Measurements from ENCODE around the gene MTMR1.

MTMR1 gene

GRCh38 chrX:150781677-150782076, 88.5 kb downstream of the MTMR1 start:
- Histone ChIP-seq H3K27me3 (ENCODE audit: control insufficient read depth, insufficient read depth, low read length) (no peaks in the 10 kb centered on the region), H3K36me3 (ENCODE audit: control insufficient read depth, insufficient read depth, low read length) (no peaks in the 10 kb centered on the region), H3K4me2 (ENCODE audit: low read length) (no peak overlapping the region), H3K27ac (no peak overlapping the region), H3K79me2 (no peaks in the 10 kb centered on the region), H3K4me1 (no peaks in the 10 kb centered on the region), H3K9me3 (ENCODE audit: control insufficient read depth, low read length) (no peaks in the 10 kb centered on the region), H3K9ac (no peak overlapping the region), H2AFZ (no peak overlapping the region), H3K4me3 (ENCODE audit: low read depth, low read length) (no peak overlapping the region)
- TF ChIP-seq CTCF (IDR thresholded peaks at IDR 0.05): no peak

GRCh38 chrX:150790021-150790420, 96.8 kb downstream of the MTMR1 start:
- no peak overlapping the region for H3K9ac ChIP-seq
- no peaks in the 10 kb centered on the region for H3K79me2 ChIP-seq
- no peak overlapping the region for H2AFZ ChIP-seq
- no peak overlapping the region for H3K4me2 ChIP-seq (ENCODE audit: low read length)
- H3K27ac ChIP-seq: no peak overlapping the region
- no peaks in the 10 kb centered on the region for H3K27me3 ChIP-seq (ENCODE audit: control insufficient read depth, insufficient read depth, low read length)
- H3K4me1 ChIP-seq: no peaks in the 10 kb centered on the region
- H3K9me3 ChIP-seq (ENCODE audit: control insufficient read depth, low read length): no peaks in the 10 kb centered on the region
- H3K4me3 ChIP-seq (ENCODE audit: low read depth, low read length): no peak overlapping the region
- H3K36me3 ChIP-seq (ENCODE audit: control insufficient read depth, insufficient read depth, low read length): no peaks in the 10 kb centered on the region
- TF ChIP-seq CTCF (IDR thresholded peaks at IDR 0.05): no peak

GRCh38 chrX:150792949-150793527, 99.8 kb downstream of the MTMR1 start:
- Histone ChIP-seq H3K36me3 (ENCODE audit: control insufficient read depth, insufficient read depth, low read length) (no peaks in the 10 kb centered on the region), H3K4me3 (ENCODE audit: low read depth, low read length) (no peak overlapping the region), H3K27ac (no peak overlapping the region), H3K9ac (no peak overlapping the region), H3K9me3 (ENCODE audit: control insufficient read depth, low read length) (no peaks in the 10 kb centered on the region), H2AFZ (no peak overlapping the region), H3K79me2 (no peaks in the 10 kb centered on the region), H3K27me3 (ENCODE audit: control insufficient read depth, insufficient read depth, low read length) (no peaks in the 10 kb centered on the region), H3K4me2 (ENCODE audit: low read length) (no peak overlapping the region), H3K4me1 (no peaks in the 10 kb centered on the region)
- no peak for TF ChIP-seq CTCF (IDR thresholded peaks at IDR 0.05)

- H3K4me3 ChIP-seq (ENCODE audit: low read depth, low read length): no peak overlapping the region
- no peak for TF ChIP-seq CTCF (IDR thresholded peaks at IDR 0.05)
- H3K27me3 ChIP-seq (ENCODE audit: control insufficient read depth, insufficient read depth, low read length): no peaks in the 10 kb centered on the region
- no peak overlapping the region for H3K4me2 ChIP-seq (ENCODE audit: low read length)
- no peak overlapping the region for H2AFZ ChIP-seq
- no peak overlapping the region for H3K9ac ChIP-seq
- H3K9me3 ChIP-seq (ENCODE audit: control insufficient read depth, low read length): no peaks in the 10 kb centered on the region
- H3K27ac ChIP-seq: no peak overlapping the region
- H3K4me1 ChIP-seq: no peaks in the 10 kb centered on the region
- H3K36me3 ChIP-seq (ENCODE audit: control insufficient read depth, insufficient read depth, low read length): no peaks in the 10 kb centered on the region
- no peaks in the 10 kb centered on the region for H3K79me2 ChIP-seq
These were observed 112.5 kb downstream of the MTMR1 start for GRCh38 chrX:150805736-150806135.

GRCh38 chrX:150806827-150807226, 113.6 kb downstream of the MTMR1 start:
- Histone ChIP-seq H3K9ac (no peak overlapping the region), H3K27ac (no peak overlapping the region)

More at GRCh38 chrX:150806827-150807226, 113.6 kb downstream of the MTMR1 start:
- Histone ChIP-seq H3K9me3 (ENCODE audit: control insufficient read depth, low read length) (no peaks in the 10 kb centered on the region), H3K36me3 (ENCODE audit: control insufficient read depth, insufficient read depth, low read length) (no peaks in the 10 kb centered on the region), H3K4me3 (ENCODE audit: low read depth, low read length) (no peak overlapping the region), H3K4me2 (ENCODE audit: low read length) (no peak overlapping the region), H3K27me3 (ENCODE audit: control insufficient read depth, insufficient read depth, low read length) (no peaks in the 10 kb centered on the region), H3K4me1 (no peaks in the 10 kb centered on the region), H2AFZ (no peak overlapping the region), H3K79me2 (no peaks in the 10 kb centered on the region)
- no peak for TF ChIP-seq CTCF (IDR thresholded peaks at IDR 0.05)
